Erythroblast (primary cell): ENCODE results near the gene ACTN2.

Source experiments
- GATA1 ChIP-seq: IDR thresholded peaks from 2 replicates; pipeline ENCODE4 v1.6.1; 2011; ENCODE audit warnings: low read depth, mild to moderate bottlenecking, control low read depth, low read length, moderate library complexity
- POLR2A ChIP-seq: IDR thresholded peaks from 2 replicates; pipeline ENCODE4 v1.6.1; 2011; ENCODE audit warnings: mild to moderate bottlenecking, low read length

GRCh38 chr1:236748268-236748870 is 62.1 kb downstream of the ACTN2 start:
- no peak for TF ChIP-seq POLR2A
- TF ChIP-seq GATA1: no peak
